ENCODE results near the gene SPPL2B.

The SPPL2B gene

DNA sequence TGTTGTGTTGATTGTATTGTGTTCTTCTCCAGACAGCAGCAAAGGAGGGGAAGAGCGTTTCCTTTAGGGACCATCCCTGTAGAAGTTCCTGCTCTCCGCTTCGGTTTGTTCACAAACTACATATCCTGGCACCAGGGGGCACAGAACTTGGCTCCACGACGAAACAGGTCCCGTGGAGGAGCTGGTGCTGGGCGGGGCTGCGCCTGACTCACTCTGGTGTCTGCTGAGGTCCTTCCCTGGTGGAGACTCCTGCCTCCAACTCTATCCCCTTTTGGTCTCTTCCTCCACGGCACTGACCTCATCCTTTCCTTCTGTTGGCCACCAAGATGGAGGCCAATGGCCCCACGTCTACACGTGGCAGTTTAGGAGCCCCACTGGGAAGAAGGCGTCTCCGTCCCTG, 46.3 kb downstream of the SPPL2B start:
- no peak overlapping the region for H3K4me3 ChIP-seq (ENCODE audit: low read length)
- no peak overlapping the region for H3K9ac ChIP-seq (ENCODE audit: low read depth, low read length)
- H3K9me3 ChIP-seq (ENCODE audit: insufficient read depth, low read depth, low read length), result peaks cover 2% of the 10 kb centered on the region; the same call in 1 of the 2 replicates
- H3K4me1 ChIP-seq (ENCODE audit: insufficient read depth, low read length), result no peaks in the 10 kb centered on the region
- no peaks in the 10 kb centered on the region for H3K27me3 ChIP-seq (ENCODE audit: insufficient read depth, low read length)
- H3K36me3 ChIP-seq (ENCODE audit: insufficient read depth, low read length), result no peaks in the 10 kb centered on the region
- H3K27ac ChIP-seq (ENCODE audit: low read depth, low read length), result no peak overlapping the region
- WGBS, result 87% methylated on average over 13 of the region's 13 CpGs

GRCh38 chr19:2375353-2376121, 47.1 kb downstream of the SPPL2B start:
- no peak overlapping the region for H3K9ac ChIP-seq (ENCODE audit: low read depth, low read length)
- H3K27ac ChIP-seq (ENCODE audit: low read depth, low read length), result no peak overlapping the region
- no peaks in the 10 kb centered on the region for H3K27me3 ChIP-seq (ENCODE audit: insufficient read depth, low read length)
- H3K4me1 ChIP-seq (ENCODE audit: insufficient read depth, low read length), result no peaks in the 10 kb centered on the region
- no peaks in the 10 kb centered on the region for H3K36me3 ChIP-seq (ENCODE audit: insufficient read depth, low read length)
- H3K9me3 ChIP-seq (ENCODE audit: insufficient read depth, low read depth, low read length), result peaks cover 3% of the 10 kb centered on the region; the same call in 1 of the 2 replicates
- no peak overlapping the region for H3K4me3 ChIP-seq (ENCODE audit: low read length)
- WGBS, result 90% methylated on average over 7 of the region's 7 CpGs

DNA sequence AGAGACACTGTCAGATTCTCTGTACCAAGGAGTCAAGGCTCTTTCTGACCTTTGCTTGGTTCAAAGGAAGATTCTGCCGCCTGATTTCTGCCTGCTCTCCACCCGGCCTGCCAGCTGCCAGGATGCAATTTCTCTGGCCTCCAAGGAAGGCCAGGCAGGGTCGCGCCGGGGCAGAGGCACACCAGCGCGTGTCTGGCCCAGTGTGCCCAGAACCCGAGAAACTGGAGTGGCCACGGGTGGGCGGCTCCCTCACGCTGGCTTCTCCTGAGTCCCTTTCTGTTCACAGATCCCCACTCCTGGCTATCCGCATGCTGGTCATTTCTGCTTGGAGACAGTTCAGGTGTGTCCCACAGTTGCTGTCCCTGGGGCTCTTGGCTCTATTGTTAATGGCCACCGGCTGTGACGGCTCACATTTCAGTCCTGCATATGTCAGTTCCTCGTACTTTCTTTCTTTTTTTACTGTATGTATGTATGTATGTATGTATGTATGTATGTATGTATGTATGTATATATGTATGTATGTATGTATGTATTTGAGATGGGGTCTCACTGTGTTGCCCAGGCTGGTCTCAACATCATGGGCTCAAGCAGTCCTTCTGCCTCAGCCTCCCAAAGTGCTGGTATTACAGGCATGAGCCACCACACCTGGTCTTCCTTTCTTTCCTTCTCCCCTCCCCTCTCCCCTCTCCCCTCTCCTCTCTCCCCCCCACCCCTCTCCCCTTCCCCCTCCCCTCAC, 48.5 kb downstream of the SPPL2B start:
- Histone ChIP-seq H3K36me3 (ENCODE audit: insufficient read depth, low read length) (no peaks in the 10 kb centered on the region), H3K4me3 (ENCODE audit: low read length) (no peak overlapping the region), H3K9ac (ENCODE audit: low read depth, low read length) (no peak overlapping the region), H3K9me3 (ENCODE audit: insufficient read depth, low read depth, low read length) (peaks cover 5% of the 10 kb centered on the region; the same call in 1 of the 2 replicates), H3K27me3 (ENCODE audit: insufficient read depth, low read length) (no peaks in the 10 kb centered on the region; the same call in 1 of the 2 replicates), H3K4me1 (ENCODE audit: insufficient read depth, low read length) (no peaks in the 10 kb centered on the region), H3K27ac (ENCODE audit: low read depth, low read length) (no peak overlapping the region)
- WGBS, result 83% methylated on average over 15 of the region's 15 CpGs

DNA sequence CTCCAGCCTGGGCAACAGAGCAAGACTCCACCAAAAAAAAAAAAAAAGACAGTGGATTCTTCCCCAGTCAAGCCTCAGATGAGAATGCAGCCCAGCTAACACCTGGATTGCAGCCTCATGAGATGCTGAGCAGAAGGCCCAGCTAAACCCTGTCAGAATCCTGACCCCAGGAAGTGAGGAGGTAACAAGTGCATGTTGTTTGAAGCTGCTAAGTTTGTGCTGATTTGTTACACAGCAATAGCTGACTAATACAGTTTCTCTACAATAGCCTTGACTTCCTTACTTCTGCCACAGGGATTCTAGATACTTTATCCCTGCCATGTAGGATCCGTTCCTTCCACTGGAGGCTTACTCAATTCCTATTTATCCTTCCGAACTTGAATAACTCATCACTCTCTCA, 52.1 kb downstream of the SPPL2B start:
- Histone ChIP-seq H3K9ac (ENCODE audit: low read depth, low read length) (no peak overlapping the region), H3K4me1 (ENCODE audit: insufficient read depth, low read length) (no peaks in the 10 kb centered on the region), H3K4me3 (ENCODE audit: low read length) (no peak overlapping the region), H3K9me3 (ENCODE audit: insufficient read depth, low read depth, low read length) (peaks cover 5% of the 10 kb centered on the region; the same call in 1 of the 2 replicates), H3K27ac (ENCODE audit: low read depth, low read length) (no peak overlapping the region), H3K27me3 (ENCODE audit: insufficient read depth, low read length) (no peaks in the 10 kb centered on the region; the same call in 1 of the 2 replicates), H3K36me3 (ENCODE audit: insufficient read depth, low read length) (no peaks in the 10 kb centered on the region)
- 93% methylated on average over 2 of the region's 2 CpGs for WGBS

DNA sequence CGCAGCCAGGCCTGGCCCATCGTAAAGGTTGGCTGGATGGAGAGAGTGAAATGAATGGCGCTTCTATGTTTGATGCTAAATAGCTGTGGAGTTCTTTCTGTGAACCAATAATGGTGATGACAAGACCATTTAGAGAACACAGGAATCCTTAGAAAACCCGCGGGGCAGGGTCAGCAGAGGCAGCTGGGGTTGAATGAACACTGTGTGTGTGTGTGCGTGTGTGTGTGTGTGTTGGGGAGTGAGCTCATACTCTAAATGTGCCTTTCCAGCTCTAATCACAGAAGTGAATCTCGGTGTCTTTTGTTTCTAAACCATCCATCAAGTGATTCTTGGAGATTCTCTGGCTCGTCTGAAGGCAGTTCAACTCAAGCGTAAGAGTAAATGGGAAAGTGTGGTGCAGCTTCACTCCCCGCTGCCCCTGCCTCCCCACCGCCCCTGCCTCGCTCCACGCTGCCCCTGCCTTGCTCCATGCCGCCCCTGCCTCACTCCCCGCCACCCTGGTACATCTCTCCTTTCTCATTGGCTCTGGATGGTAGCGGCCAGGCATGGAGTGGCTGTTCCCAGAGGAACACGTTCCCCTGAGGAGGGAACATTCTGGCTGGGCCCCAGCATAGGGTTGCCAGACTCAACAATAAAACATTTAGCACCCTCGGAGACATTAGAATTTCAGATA, 52.8 kb downstream of the SPPL2B start:
- H3K4me3 ChIP-seq (ENCODE audit: low read length), result no peak overlapping the region
- WGBS, result 81% methylated on average over 18 of the region's 18 CpGs
- peaks cover 5% of the 10 kb centered on the region; the same call in 1 of the 2 replicates for H3K9me3 ChIP-seq (ENCODE audit: insufficient read depth, low read depth, low read length)
- no peak overlapping the region for H3K9ac ChIP-seq (ENCODE audit: low read depth, low read length)
- H3K4me1 ChIP-seq (ENCODE audit: insufficient read depth, low read length), result no peaks in the 10 kb centered on the region
- H3K36me3 ChIP-seq (ENCODE audit: insufficient read depth, low read length), result no peaks in the 10 kb centered on the region
- no peaks in the 10 kb centered on the region; the same call in 1 of the 2 replicates for H3K27me3 ChIP-seq (ENCODE audit: insufficient read depth, low read length)
- H3K27ac ChIP-seq (ENCODE audit: low read depth, low read length), result no peak overlapping the region

- WGBS, result 93% methylated on average over 13 of the region's 13 CpGs
- H3K4me1 ChIP-seq (ENCODE audit: insufficient read depth, low read length), result no peaks in the 10 kb centered on the region
- H3K9me3 ChIP-seq (ENCODE audit: insufficient read depth, low read depth, low read length), result peaks cover 5% of the 10 kb centered on the region; the same call in 1 of the 2 replicates
- H3K9ac ChIP-seq (ENCODE audit: low read depth, low read length), result no peak overlapping the region
- H3K36me3 ChIP-seq (ENCODE audit: insufficient read depth, low read length), result no peaks in the 10 kb centered on the region
- no peak overlapping the region for H3K27ac ChIP-seq (ENCODE audit: low read depth, low read length)
- no peaks in the 10 kb centered on the region; the same call in 1 of the 2 replicates for H3K27me3 ChIP-seq (ENCODE audit: insufficient read depth, low read length)
- no peak overlapping the region for H3K4me3 ChIP-seq (ENCODE audit: low read length)
Observed at GRCh38 chr19:2382530-2383222, 54.2 kb downstream of the SPPL2B start.

DNA sequence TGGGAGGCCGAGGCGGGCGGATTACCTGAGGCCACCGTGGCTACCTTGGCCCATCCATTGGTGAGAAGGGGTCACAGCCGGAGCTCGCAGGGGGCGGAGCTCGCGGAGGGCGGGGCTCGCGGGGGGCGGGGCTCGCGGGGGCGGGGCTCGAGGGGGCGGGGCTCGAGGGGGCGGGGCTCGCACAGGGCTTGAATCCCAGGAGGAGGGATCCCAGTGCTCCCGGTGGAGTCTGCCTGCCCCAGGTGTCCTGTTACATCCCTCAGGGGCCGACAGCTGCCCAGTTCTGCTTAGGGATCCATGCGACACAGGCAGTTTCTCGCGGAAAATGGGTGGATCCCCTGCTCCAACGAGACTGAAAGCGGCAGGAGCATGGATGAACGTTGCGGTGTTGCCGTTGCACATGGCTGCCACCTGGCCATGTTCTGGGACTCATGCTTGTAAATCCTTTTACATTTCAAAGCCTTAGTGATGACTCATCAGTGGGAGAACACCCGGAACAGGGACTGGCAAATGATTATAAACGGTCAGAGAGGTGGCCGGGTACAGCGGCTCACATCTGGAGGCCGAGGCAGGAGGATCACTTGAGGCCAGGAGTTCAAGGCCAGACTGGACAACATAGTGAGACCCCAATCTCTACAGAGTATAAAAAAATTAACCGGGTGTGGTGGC, 56.7 kb downstream of the SPPL2B start:
- Histone ChIP-seq H3K27me3 (ENCODE audit: insufficient read depth, low read length) (no peaks in the 10 kb centered on the region; the same call in 1 of the 2 replicates), H3K4me1 (ENCODE audit: insufficient read depth, low read length) (no peaks in the 10 kb centered on the region), H3K36me3 (ENCODE audit: insufficient read depth, low read length) (no peaks in the 10 kb centered on the region), H3K27ac (ENCODE audit: low read depth, low read length) (peak overlapping the region; percentile 63; the same call in 1 of the 2 replicates), H3K4me3 (ENCODE audit: low read length) (peak overlapping the region; percentile 26; the same call in 1 of the 2 replicates), H3K9me3 (ENCODE audit: insufficient read depth, low read depth, low read length) (peaks cover 3% of the 10 kb centered on the region; the same call in 1 of the 2 replicates), H3K9ac (ENCODE audit: low read depth, low read length) (no peak overlapping the region)
- 17% methylated on average over 37 of the region's 37 CpGs for WGBS

GRCh38 chr19:2387367-2388288, 59.1 kb downstream of the SPPL2B start:
- Histone ChIP-seq H3K36me3 (ENCODE audit: insufficient read depth, low read length) (no peaks in the 10 kb centered on the region), H3K27ac (ENCODE audit: low read depth, low read length) (no peak overlapping the region), H3K9me3 (ENCODE audit: insufficient read depth, low read depth, low read length) (no peaks in the 10 kb centered on the region), H3K9ac (ENCODE audit: low read depth, low read length) (no peak overlapping the region), H3K27me3 (ENCODE audit: insufficient read depth, low read length) (no peaks in the 10 kb centered on the region), H3K4me3 (ENCODE audit: low read length) (no peak overlapping the region), H3K4me1 (ENCODE audit: insufficient read depth, low read length) (no peaks in the 10 kb centered on the region)
- 81% methylated on average over 20 of the region's 20 CpGs for WGBS

GRCh38 chr19:2389594-2389993, 61.1 kb downstream of the SPPL2B start:
- no peak overlapping the region for H3K27ac ChIP-seq (ENCODE audit: low read depth, low read length)
- no peak overlapping the region for H3K9ac ChIP-seq (ENCODE audit: low read depth, low read length)
- no peak overlapping the region for H3K4me3 ChIP-seq (ENCODE audit: low read length)
- H3K36me3 ChIP-seq (ENCODE audit: insufficient read depth, low read length), result no peaks in the 10 kb centered on the region
- no peaks in the 10 kb centered on the region for H3K9me3 ChIP-seq (ENCODE audit: insufficient read depth, low read depth, low read length)
- H3K27me3 ChIP-seq (ENCODE audit: insufficient read depth, low read length), result no peaks in the 10 kb centered on the region
- no peaks in the 10 kb centered on the region for H3K4me1 ChIP-seq (ENCODE audit: insufficient read depth, low read length)
- WGBS, result 79% methylated on average over 21 of the region's 21 CpGs
